Neural crest cell (in vitro differentiated cells): Measurements from ENCODE around the gene RPS6KB2. TPM values are rescaled to one million over a fixed set of nuclear protein-coding genes. Genes with fewer than 3 reads are reported as not detected.

ENCODE experiments used
- DNase-seq: peaks from one replicate; pipeline ENCODE4 v3.0.0; 2021; ENCODE audit warnings: low read depth, mixed read lengths, low spot score
- H3K27ac Mint-ChIP-seq: one replicate; pipeline ENCODE4 v1.8.0; 2021; ENCODE audit warnings: mild to moderate bottlenecking, mixed read lengths; ENCODE audit not compliant: unreplicated experiment
- H3K27me3 Mint-ChIP-seq: 2 replicates; pipeline ENCODE4 v1.8.0; 2021; ENCODE audit warnings: low read depth, mild to moderate bottlenecking, mixed read lengths
- H3K36me3 Mint-ChIP-seq: 2 replicates; pipeline ENCODE4 v1.8.0; 2021; ENCODE audit warnings: low read depth, mild to moderate bottlenecking, mixed read lengths
- H3K4me1 Mint-ChIP-seq: 2 replicates; pipeline ENCODE4 v1.8.0; 2021; ENCODE audit warnings: mixed read lengths
- H3K4me3 Mint-ChIP-seq: one replicate; pipeline ENCODE4 v1.8.0; 2021; ENCODE audit warnings: mild to moderate bottlenecking, mixed read lengths
- H3K9me3 Mint-ChIP-seq: 2 replicates; pipeline ENCODE4 v1.8.0; 2021; ENCODE audit warnings: mixed read lengths
- total RNA-seq: library from RNA; stranded (reverse); gene quantifications from 2 replicates; pipeline ENCODE4 v1.2.1, GENCODE V29; 2021
- TF ChIP-seq, protein P1 (sequence below): fragments of 200-600 bp; sonication (generic); conservative IDR thresholded peaks from 2 replicates; pipeline ENCODE4 v1.5.0; 2021; ENCODE audit warnings: antibody characterized with exemption, mild to moderate bottlenecking

The RPS6KB2 gene
- total RNA-seq, 1 donor from 2014 or later: 55.0 TPM

DNA sequence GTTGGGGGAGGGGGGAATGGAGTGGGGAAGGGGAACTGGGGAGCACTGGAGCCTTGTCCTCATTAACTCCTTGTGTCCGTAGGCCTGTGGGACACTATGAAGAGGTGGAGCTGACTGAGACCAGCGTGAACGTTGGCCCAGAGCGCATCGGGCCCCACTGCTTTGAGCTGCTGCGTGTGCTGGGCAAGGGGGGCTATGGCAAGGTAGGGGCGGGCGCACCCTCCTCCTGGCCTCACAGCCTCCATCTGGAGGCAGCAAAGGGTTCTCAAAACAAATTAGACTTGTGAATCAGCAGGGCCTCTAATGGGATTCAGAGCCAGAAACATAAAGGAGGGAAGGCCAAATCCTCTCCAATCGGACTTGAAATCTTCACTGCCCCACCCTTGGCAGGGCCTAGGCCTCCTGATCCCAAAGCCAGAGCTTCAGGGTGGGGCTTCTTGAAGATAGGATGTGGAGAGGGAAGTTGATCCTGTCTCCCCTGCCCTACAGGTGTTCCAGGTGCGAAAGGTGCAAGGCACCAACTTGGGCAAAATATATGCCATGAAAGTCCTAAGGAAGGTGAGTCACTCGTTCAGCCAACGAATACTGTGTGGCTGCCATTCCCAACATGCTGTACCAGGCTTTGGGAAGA, 859 bp downstream of the RPS6KB2 start:
- Mint-ChIP-seq H3K9me3 (no peaks in the 10 kb centered on the region), H3K27me3 (no peaks in the 10 kb centered on the region), H3K36me3 (no peaks in the 10 kb centered on the region), H3K4me1 (peaks cover 8% of the 10 kb centered on the region), H3K4me3 (peak overlapping the region; percentile 89), H3K27ac (peak overlapping the region; percentile 98)
- DNase-seq: no peak
- TF ChIP-seq, protein P1, sequence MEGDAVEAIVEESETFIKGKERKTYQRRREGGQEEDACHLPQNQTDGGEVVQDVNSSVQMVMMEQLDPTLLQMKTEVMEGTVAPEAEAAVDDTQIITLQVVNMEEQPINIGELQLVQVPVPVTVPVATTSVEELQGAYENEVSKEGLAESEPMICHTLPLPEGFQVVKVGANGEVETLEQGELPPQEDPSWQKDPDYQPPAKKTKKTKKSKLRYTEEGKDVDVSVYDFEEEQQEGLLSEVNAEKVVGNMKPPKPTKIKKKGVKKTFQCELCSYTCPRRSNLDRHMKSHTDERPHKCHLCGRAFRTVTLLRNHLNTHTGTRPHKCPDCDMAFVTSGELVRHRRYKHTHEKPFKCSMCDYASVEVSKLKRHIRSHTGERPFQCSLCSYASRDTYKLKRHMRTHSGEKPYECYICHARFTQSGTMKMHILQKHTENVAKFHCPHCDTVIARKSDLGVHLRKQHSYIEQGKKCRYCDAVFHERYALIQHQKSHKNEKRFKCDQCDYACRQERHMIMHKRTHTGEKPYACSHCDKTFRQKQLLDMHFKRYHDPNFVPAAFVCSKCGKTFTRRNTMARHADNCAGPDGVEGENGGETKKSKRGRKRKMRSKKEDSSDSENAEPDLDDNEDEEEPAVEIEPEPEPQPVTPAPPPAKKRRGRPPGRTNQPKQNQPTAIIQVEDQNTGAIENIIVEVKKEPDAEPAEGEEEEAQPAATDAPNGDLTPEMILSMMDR: no peak

DNA sequence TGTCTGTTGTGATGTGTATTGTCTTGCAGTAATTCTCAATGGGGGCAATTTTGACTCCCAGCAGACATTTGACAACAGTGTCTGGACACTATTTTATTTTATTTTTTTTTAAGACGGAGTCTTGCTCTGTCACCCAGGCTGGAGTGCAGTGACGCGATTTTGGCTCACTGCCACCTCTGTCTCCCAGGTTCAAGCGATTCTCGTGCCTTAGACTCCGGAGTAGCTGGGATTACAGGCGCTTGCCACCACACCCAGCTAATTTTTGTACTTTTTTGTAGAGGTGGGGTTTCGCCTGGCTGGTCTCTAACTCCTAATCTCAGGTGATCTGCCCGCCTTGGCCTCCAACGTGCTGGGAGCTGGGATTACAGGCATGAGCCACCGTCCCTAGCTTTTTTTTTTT, 1.4 kb downstream of the RPS6KB2 start:
- Mint-ChIP-seq H3K27ac (no peak overlapping the region), H3K4me1 (peaks cover 8% of the 10 kb centered on the region), H3K27me3 (no peaks in the 10 kb centered on the region), H3K36me3 (no peaks in the 10 kb centered on the region), H3K4me3 (peak overlapping the region; percentile 89), H3K9me3 (no peaks in the 10 kb centered on the region)
- TF ChIP-seq, protein P1: no peak
- no peak for DNase-seq

DNA sequence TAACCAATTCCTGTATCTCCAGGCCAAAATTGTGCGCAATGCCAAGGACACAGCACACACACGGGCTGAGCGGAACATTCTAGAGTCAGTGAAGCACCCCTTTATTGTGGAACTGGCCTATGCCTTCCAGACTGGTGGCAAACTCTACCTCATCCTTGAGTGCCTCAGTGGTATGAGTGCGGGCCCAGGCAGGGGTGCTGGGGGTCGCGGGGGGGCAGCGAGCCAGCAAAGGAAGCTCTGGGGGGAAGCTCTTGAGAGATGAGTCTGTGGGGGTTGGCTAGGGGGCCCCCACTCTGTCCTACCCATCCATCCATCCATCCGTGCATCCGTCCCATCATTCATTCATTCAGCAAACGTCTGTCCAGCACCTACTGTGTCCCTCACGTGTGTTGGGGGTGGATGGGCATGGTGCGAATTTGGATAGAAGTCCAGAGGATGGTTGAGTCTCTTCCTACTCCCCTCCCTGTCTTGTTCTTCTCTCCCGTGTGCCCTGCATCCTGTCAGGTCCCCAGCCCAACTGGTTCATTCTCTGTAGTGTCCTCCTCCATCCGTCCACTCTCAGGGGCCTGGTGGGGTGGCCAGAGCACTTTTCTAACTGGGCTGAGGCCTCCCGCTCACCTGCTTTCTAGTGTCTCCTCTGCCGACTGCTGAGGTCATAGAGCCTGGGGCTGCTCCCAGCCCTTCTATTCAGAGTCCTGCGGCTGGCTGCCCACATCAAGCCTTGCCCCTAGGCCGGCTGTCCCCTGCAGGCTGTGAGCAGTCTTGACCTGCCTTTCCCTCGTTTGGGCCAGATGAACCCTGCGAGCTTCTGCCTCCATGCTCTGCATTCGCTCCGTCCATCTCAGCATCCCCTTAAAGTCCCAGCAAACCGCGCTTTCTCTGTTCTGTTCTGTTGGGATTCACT, 3.3 kb downstream of the RPS6KB2 start:
- H3K4me3 Mint-ChIP-seq: peak overlapping the region; percentile 81

DNA sequence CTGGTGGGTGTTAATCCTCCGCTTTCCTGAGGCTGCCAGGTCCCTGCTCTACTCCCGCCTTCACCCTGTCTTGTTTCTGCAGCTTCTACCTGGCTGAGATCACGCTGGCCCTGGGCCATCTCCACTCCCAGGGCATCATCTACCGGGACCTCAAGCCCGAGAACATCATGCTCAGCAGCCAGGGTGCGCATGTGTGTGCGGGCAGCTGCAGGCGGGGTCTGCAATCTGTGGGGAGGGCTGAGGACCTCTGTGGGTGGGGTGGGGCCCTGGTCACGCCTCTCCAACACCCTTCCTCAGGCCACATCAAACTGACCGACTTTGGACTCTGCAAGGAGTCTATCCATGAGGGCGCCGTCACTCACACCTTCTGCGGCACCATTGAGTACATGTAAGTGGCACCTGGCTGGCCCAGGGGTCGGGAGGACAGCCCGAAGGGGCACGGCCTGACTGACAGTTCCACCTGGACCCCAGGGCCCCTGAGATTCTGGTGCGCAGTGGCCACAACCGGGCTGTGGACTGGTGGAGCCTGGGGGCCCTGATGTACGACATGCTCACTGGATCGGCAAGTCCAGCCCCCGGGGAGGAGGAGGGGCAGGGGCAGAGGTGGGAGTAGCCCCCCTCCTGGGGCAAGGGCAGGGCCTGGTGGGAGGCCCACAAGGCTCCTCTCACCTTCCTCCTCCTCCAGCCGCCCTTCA, 4.5 kb downstream of the RPS6KB2 start:
- Mint-ChIP-seq H3K27me3 (no peaks in the 10 kb centered on the region), H3K36me3 (no peaks in the 10 kb centered on the region), H3K4me1 (peaks cover 5% of the 10 kb centered on the region), H3K27ac (no peak overlapping the region), H3K9me3 (no peaks in the 10 kb centered on the region), H3K4me3 (peak overlapping the region; percentile 81)
- TF ChIP-seq, protein P1: no peak
- DNase-seq: no peak

More for the DNA sequence above, 3.3 kb downstream of the RPS6KB2 start:
- peak overlapping the region; percentile 85 for H3K27ac Mint-ChIP-seq
- H3K9me3 Mint-ChIP-seq: no peaks in the 10 kb centered on the region
- no peaks in the 10 kb centered on the region for H3K27me3 Mint-ChIP-seq
- TF ChIP-seq, protein P1: no peak
- H3K4me1 Mint-ChIP-seq: peaks cover 8% of the 10 kb centered on the region
- no peak for DNase-seq
- H3K36me3 Mint-ChIP-seq: no peaks in the 10 kb centered on the region

DNA sequence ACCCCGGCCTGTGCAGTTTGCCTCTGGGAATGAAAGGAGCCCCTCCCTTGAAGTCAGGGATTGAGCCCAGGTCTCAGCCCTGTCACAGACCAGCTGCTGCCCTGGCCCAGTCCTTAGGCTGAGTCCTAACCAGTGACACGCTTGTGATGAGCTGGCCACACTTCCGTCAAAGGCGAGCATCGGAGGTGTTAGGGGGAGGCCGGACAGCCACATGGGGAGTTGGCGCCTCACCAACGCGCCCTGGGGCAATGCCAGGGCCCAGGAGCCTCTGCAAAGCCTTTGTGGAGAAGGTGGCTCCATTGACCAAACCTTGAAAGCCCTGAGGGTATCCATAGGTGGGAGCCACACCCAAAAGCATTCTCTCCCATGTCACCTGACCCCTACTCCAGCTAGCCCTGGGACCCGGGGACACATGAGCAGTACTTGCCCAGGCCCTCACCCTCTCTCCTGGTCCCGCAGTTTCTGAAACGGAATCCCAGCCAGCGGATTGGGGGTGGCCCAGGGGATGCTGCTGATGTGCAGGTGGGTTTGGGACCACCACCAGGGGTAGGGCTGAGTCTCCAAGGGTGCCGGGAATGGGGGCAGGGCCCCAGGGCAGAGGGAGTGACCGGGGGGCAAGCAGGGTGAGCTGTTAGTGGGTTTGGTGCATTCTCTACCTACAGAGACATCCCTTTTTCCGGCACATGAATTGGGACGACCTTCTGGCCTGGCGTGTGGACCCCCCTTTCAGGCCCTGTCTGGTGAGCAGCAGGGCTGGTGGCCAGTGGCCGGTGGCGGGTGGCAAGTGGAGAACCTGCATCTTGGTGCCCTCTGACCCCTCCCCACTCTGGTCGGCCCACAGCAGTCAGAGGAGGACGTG, 5.5 kb downstream of the RPS6KB2 start:
- Mint-ChIP-seq H3K36me3 (no peaks in the 10 kb centered on the region), H3K9me3 (no peaks in the 10 kb centered on the region), H3K27ac (no peak overlapping the region), H3K27me3 (no peaks in the 10 kb centered on the region), H3K4me3 (peak overlapping the region; percentile 49), H3K4me1 (no peaks in the 10 kb centered on the region)
- no peak for DNase-seq
- TF ChIP-seq, protein P1: no peak
